H1 (cell line): Measurements from ENCODE around the gene MCFD2. TPM values are rescaled to one million over a fixed set of nuclear protein-coding genes. Genes with fewer than 3 reads are reported as not detected.

Experiments used
- CTCF ChIA-PET: fragments of 300-600 bp; sonication (Branson Sonifier 250); formaldehyde crosslinking; loops from one replicate; lab custom pipeline; 2021; ENCODE audit not compliant: partially characterized antibody; lab: Charles Lee
- POLR2A ChIA-PET: fragments of 300-600 bp; sonication (Branson Sonifier 250); formaldehyde crosslinking; loops from one replicate; lab custom pipeline; 2021; ENCODE audit warnings: inconsistent platforms; ENCODE audit not compliant: partially characterized antibody; lab: Charles Lee
- DNase-seq, 2 experiments: peaks; one replicate each; pipeline versions ENCODE4 v3.0.0 to v3.0.0-alpha.2; 2010 to 2022; ENCODE audit warnings: low spot score in 2 of 2, low read depth in 1 of 2, mixed read lengths in 1 of 2
- FAIRE-seq: peaks from 2 replicates; lab custom pipeline; 2011; peaks lifted over from hg19 to GRCh38; lab: Jason Lieb, UNC
- H2AFZ ChIP-seq: 2 replicates; pipeline ENCODE4 v1.8.1; 2012; ENCODE audit warnings: low read length, inconsistent platforms
- H2AK5ac ChIP-seq: 2 replicates; pipeline ENCODE4 v1.6.1; 2013; ENCODE audit warnings: low read depth, low read length
- H2BK120ac ChIP-seq: replicated peaks from 2 replicates; pipeline ENCODE3; 2013; ENCODE audit warnings: low read depth, low read length, inconsistent platforms
- H2BK12ac ChIP-seq: 2 replicates; pipeline ENCODE4 v1.6.1; 2013; ENCODE audit warnings: low read depth, low read length
- H2BK15ac ChIP-seq: 2 replicates; pipeline ENCODE4 v1.6.1; 2013; ENCODE audit warnings: low read length
- H2BK20ac ChIP-seq: 2 replicates; pipeline ENCODE4 v1.6.1; 2013; ENCODE audit warnings: low read length
- H2BK5ac ChIP-seq: 2 replicates; pipeline ENCODE4 v1.6.1; 2013; ENCODE audit warnings: low read depth, low read length
- H3K14ac ChIP-seq: 2 replicates; pipeline ENCODE4 v1.6.1; 2013; ENCODE audit warnings: inconsistent platforms; ENCODE audit not compliant: insufficient read length
- H3K18ac ChIP-seq: 2 replicates; pipeline ENCODE4 v1.6.1; 2013; ENCODE audit warnings: low read length; ENCODE audit errors: extremely low read depth
- H3K23ac ChIP-seq: 2 replicates; pipeline ENCODE4 v1.6.1; 2013; ENCODE audit warnings: inconsistent platforms; ENCODE audit not compliant: insufficient read length
- H3K23me2 ChIP-seq: 2 replicates; pipeline ENCODE4 v1.6.1; 2013; ENCODE audit warnings: low read depth, low read length
- H3K27ac ChIP-seq: 2 replicates; pipeline ENCODE4 v1.6.1; 2011; ENCODE audit warnings: low read depth, low read length, inconsistent platforms
- H3K27me3 ChIP-seq, 4 experiments: replicated peaks in 1 of 4; 1 replicate in 1 of 4; 2 replicates in 3 of 4; pipeline versions ENCODE4 v1.6.1 to v1.8.1; 2011 to 2013; ENCODE audit warnings: low read length in 3 of 4, mild to moderate bottlenecking in 3 of 4, inconsistent platforms in 2 of 4, mixed read lengths in 2 of 4, moderate library complexity in 1 of 4; ENCODE audit not compliant: control insufficient read depth in 3 of 4, insufficient read depth in 3 of 4; ENCODE audit errors: extremely low read depth in 1 of 4
- H3K36me3 ChIP-seq, 4 experiments: 2 replicates each; pipeline versions ENCODE4 v1.6.1 to v1.8.1; 2011 to 2013; ENCODE audit warnings: mild to moderate bottlenecking in 4 of 4, low read length in 3 of 4, moderate library complexity in 2 of 4, control low read depth in 1 of 4, inconsistent platforms in 1 of 4; ENCODE audit not compliant: insufficient read depth in 4 of 4, control insufficient read depth in 2 of 4
- H3K4ac ChIP-seq: replicated peaks from 2 replicates; pipeline ENCODE3; 2013; ENCODE audit warnings: low read length, low read depth, mixed read lengths, inconsistent platforms; ENCODE audit not compliant: insufficient read length
- H3K4me1 ChIP-seq, 4 experiments: replicated peaks in 1 of 4; 1 replicate in 1 of 4; 2 replicates in 3 of 4; pipeline versions ENCODE4 v1.6.1 to v1.8.1; 2011 to 2013; ENCODE audit warnings: low read length in 3 of 4, inconsistent platforms in 2 of 4, mixed read lengths in 1 of 4; ENCODE audit not compliant: insufficient read depth in 4 of 4, control insufficient read depth in 3 of 4
- H3K4me2 ChIP-seq, 2 experiments: 2 replicates each; pipeline versions ENCODE4 v1.6.1 to v1.8.1; 2011 to 2013; ENCODE audit warnings: low read depth in 2 of 2, low read length in 2 of 2, control low read depth in 1 of 2, inconsistent platforms in 1 of 2, mild to moderate bottlenecking in 1 of 2; ENCODE audit not compliant: insufficient read depth in 1 of 2
- H3K4me3 ChIP-seq, 4 experiments: fragments of 200-600, 300-600 bp in 1 of 4; sonication (generic), shearing (Covaris generic), sonication (Bioruptor Twin) in 1 of 4; 2 replicates each; pipeline versions ENCODE4 v1.5.1 to v1.8.1; 2011 to 2016; ENCODE audit warnings: low read length in 4 of 4, low read depth in 3 of 4, control low read depth in 2 of 4, inconsistent platforms in 2 of 4, mild to moderate bottlenecking in 2 of 4, mixed read lengths in 1 of 4, moderate library complexity in 1 of 4; ENCODE audit not compliant: insufficient read depth in 2 of 4; ENCODE audit errors: extremely low read depth in 1 of 4
- H3K56ac ChIP-seq: replicated peaks from 2 replicates; pipeline ENCODE3; 2013; ENCODE audit warnings: low read depth, mild to moderate bottlenecking, mixed read lengths, low read length, inconsistent platforms; ENCODE audit not compliant: insufficient read length
- H3K79me1 ChIP-seq: 2 replicates; pipeline ENCODE4 v1.6.1; 2013; ENCODE audit warnings: low read depth, low read length, control low read depth
- H3K79me2 ChIP-seq, 2 experiments: 2 replicates each; pipeline versions ENCODE4 v1.6.1 to v1.8.1; 2012 to 2013; ENCODE audit warnings: low read length in 2 of 2, mild to moderate bottlenecking in 2 of 2, inconsistent platforms in 1 of 2; ENCODE audit not compliant: insufficient read depth in 2 of 2, control insufficient read depth in 1 of 2
- H3K9ac ChIP-seq, 4 experiments: replicated peaks in 1 of 4; 1 replicate in 1 of 4; 2 replicates in 3 of 4; pipeline versions ENCODE4 v1.6.1 to v1.8.1; 2011 to 2013; ENCODE audit warnings: low read depth in 3 of 4, low read length in 3 of 4, control low read depth in 2 of 4, mild to moderate bottlenecking in 2 of 4, moderate library complexity in 2 of 4, inconsistent platforms in 1 of 4; ENCODE audit errors: extremely low read depth in 1 of 4
- H3K9me3 ChIP-seq, 2 experiments: 2 replicates each; pipeline versions ENCODE4 v1.6.1 to v1.8.1; 2012 to 2013; ENCODE audit warnings: mild to moderate bottlenecking in 2 of 2, moderate library complexity in 2 of 2, control low read depth in 1 of 2, inconsistent platforms in 1 of 2, low read depth in 1 of 2, low read length in 1 of 2, mixed read lengths in 1 of 2; ENCODE audit not compliant: insufficient read depth in 2 of 2
- H4K20me1 ChIP-seq, 2 experiments: replicated peaks in 1 of 2; 2 replicates each; pipeline versions ENCODE3 to v1.8.1; 2011 to 2013; ENCODE audit warnings: inconsistent platforms in 2 of 2, low read length in 2 of 2, mild to moderate bottlenecking in 1 of 2; ENCODE audit not compliant: insufficient read depth in 2 of 2, control insufficient read depth in 1 of 2
- H4K5ac ChIP-seq: 2 replicates; pipeline ENCODE4 v1.6.1; 2013; ENCODE audit warnings: low read length, low read depth, mixed read lengths, inconsistent platforms; ENCODE audit not compliant: insufficient read length
- H4K8ac ChIP-seq: 2 replicates; pipeline ENCODE4 v1.8.0; 2013; ENCODE audit warnings: mild to moderate bottlenecking, moderate library complexity, low read length, inconsistent platforms; ENCODE audit not compliant: insufficient read depth; ENCODE audit errors: extremely low read depth
- H4K91ac ChIP-seq: replicated peaks from 2 replicates; pipeline ENCODE3; 2013; ENCODE audit warnings: low read length, mixed read lengths, inconsistent platforms; ENCODE audit not compliant: insufficient read length
- CBX8 ChIP-seq: fragments of 300-800, 300-1000 bp; sonication (generic); IDR thresholded peaks from 2 replicates; pipeline ENCODE4 v1.7.1; 2016; ENCODE audit warnings: low read depth, low read length, borderline replicate concordance
- CHD1 ChIP-seq: IDR thresholded peaks from 2 replicates; pipeline ENCODE4 v1.6.1; 2012; ENCODE audit warnings: low read depth, low read length, improper control_type of control experiment
- EZH2 ChIP-seq: fragments of 200-600 bp; sonication (generic); IDR thresholded peaks from 2 replicates; pipeline ENCODE4 v1.7.1; 2012; ENCODE audit warnings: low read depth, mild to moderate bottlenecking, moderate library complexity, low read length, inconsistent platforms; ENCODE audit not compliant: severe bottlenecking
- FOSL1 ChIP-seq: IDR thresholded peaks from 2 replicates; pipeline ENCODE4 v1.6.1; 2011; ENCODE audit warnings: mild to moderate bottlenecking, low read depth, low read length, moderate library complexity; ENCODE audit not compliant: insufficient read depth
- KDM5A ChIP-seq: fragments of 200-600 bp; IDR thresholded peaks from 2 replicates; pipeline ENCODE4 v1.7.1; 2012; ENCODE audit warnings: mild to moderate bottlenecking, low read length, inconsistent platforms, mixed read lengths
- MAFK ChIP-seq: IDR thresholded peaks from 2 replicates; pipeline ENCODE4 v1.6.1; 2012; ENCODE audit warnings: low read depth, mild to moderate bottlenecking, improper control_type of control experiment, low read length
- NRF1 ChIP-seq: IDR thresholded peaks from 2 replicates; pipeline ENCODE4 v1.6.1; 2011; ENCODE audit warnings: mild to moderate bottlenecking, low read depth, low read length, improper control_type of control experiment
- RFX5 ChIP-seq: IDR thresholded peaks from 2 replicates; pipeline ENCODE4 v1.6.1; 2011; ENCODE audit warnings: low read depth, low read length, improper control_type of control experiment, borderline replicate concordance
- TBP ChIP-seq: IDR thresholded peaks from 2 replicates; pipeline ENCODE4 v1.6.1; 2011; ENCODE audit warnings: low read depth, low read length, improper control_type of control experiment
- WGBS, 2 experiments: shearing (Covaris generic) in 1 of 2; methylation state at CpG; one replicate each; pipeline versions ENCODE4 v1.1.6 to v1.1.7; 2013 to 2015; ENCODE audit warnings: low lambda C conversion rate in 2 of 2, mixed read lengths in 2 of 2, inconsistent platforms in 1 of 2, low coverage in 1 of 2, missing lambda C conversion rate in 1 of 2; ENCODE audit not compliant: insufficient replicate concordance in 2 of 2, insufficient coverage in 1 of 2, insufficient read length in 1 of 2; ENCODE audit errors: extremely low coverage in 1 of 2, missing lambda C conversion rate in 1 of 2; 5-methylcytosine and 5-hydroxymethylcytosine counted together
- polyA plus RNA-seq, 7 experiments: library from polyadenylated mRNA; depleted of rRNA in 3 of 7; stranded (reverse) in 5 of 7; unstranded in 2 of 7; fragments of >200 nt in 5 of 7; fragments of 200-250 nt in 2 of 7; gene quantifications; 1 replicate in 5 of 7; 2 replicates in 1 of 7; 4 replicates in 1 of 7; pipeline versions ENCODE4 v1.2.1 to v1.2.3, GENCODE V29; 2011 to 2013; ENCODE audit warnings: missing spikeins in 2 of 7, mixed read lengths in 2 of 7
- total RNA-seq: library from RNA; stranded (reverse); fragmentation: NEBNext Ultra II Directional; extraction: Animal tissue kit (Norgen Biotek cat#: 25700); gene quantifications from 2 replicates; pipeline ENCODE4 v1.2.1, GENCODE V29; 2021
- TF ChIP-seq, protein P1 (sequence below): IDR thresholded peaks from 2 replicates; pipeline ENCODE4 v1.6.1; 2011; ENCODE audit warnings: low read length, improper control_type of control experiment

The MCFD2 gene
- total and polyA plus RNA-seq, 2 of the 8 experiments (the other 6 are each of a cell fraction or from before 2014, with no cell fraction given), result 35.2 to 76.2 TPM

DNA sequence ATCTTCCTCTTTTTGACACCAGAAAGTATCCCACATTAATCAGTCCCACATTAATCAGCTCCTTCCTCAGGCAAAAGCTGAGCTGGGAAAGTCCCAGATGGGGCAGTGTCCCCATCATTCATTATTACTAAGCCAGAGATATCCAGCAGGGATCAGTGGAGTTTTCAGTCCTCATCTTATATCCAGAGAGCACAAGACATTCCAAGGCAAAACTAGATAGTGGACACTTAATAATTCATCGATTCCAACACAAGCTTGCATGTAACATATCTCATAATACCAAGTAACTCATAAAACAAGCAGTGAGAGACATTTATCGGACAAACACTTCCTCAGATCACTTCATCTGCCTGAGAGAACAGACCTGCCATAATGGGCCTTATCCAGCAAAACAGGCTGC lies 53.1 kb downstream of the MCFD2 start:
- Histone ChIP-seq H2BK5ac (no peak overlapping the region), H3K4me1 (no peaks in the 10 kb centered on the region), H3K79me1 (no peaks in the 10 kb centered on the region), H2BK120ac (no peak overlapping the region), H3K27ac (no peak overlapping the region), H3K18ac (no peak overlapping the region), H4K20me1 (no peaks in the 10 kb centered on the region), H3K4ac (no peak overlapping the region), H3K14ac (no peak overlapping the region), H3K4me2 (no peak overlapping the region), H3K56ac (no peak overlapping the region), H3K9ac (no peak overlapping the region), H3K27me3 (no peaks in the 10 kb centered on the region), H3K23ac (no peak overlapping the region), H3K36me3 (no peaks in the 10 kb centered on the region), H2BK12ac (no peak overlapping the region), H3K9me3 (0 out of 4 replicates have a peak, but pooled peaks cover 0 to 3% of the 10 kb centered on the region in 2 experiments), H2AK5ac (no peak overlapping the region), H3K79me2 (no peaks in the 10 kb centered on the region), H4K91ac (no peak overlapping the region), H3K4me3 (no peak overlapping the region), H4K8ac (no peak overlapping the region), H2BK20ac (no peak overlapping the region), H3K23me2 (no peaks in the 10 kb centered on the region), H2BK15ac (no peak overlapping the region), H4K5ac (no peak overlapping the region), H2AFZ (no peak overlapping the region)
- FAIRE-seq (no peak), DNase-seq (no peak)
- ChIA-PET POLR2A (no interaction called here), CTCF (interaction anchor here (1.0 to 4.5 kb wide), 5 partner anchors 11 to 205 kb away, joined by 3 to 24 read pairs (median 3); no protein-coding TSS in a partner anchor)
- WGBS, 2 experiments, result 94% methylated on average over 2 of the region's 2 CpGs; no CpG with 5 or more reads in 1 of the 2 experiments
- TF ChIP-seq, protein P1, sequence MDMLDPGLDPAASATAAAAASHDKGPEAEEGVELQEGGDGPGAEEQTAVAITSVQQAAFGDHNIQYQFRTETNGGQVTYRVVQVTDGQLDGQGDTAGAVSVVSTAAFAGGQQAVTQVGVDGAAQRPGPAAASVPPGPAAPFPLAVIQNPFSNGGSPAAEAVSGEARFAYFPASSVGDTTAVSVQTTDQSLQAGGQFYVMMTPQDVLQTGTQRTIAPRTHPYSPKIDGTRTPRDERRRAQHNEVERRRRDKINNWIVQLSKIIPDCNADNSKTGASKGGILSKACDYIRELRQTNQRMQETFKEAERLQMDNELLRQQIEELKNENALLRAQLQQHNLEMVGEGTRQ, result no peak
- TF ChIP-seq FOSL1 (no peak), CHD1 (no peak), KDM5A (no peak), NRF1 (no peak), TBP (no peak), EZH2 (no peak), CBX8 (no peak), RFX5 (no peak), MAFK (no peak)
